ENCODE data around the gene MRPL32. TPM values are rescaled to one million over a fixed set of nuclear protein-coding genes. Genes with fewer than 3 reads are reported as not detected.
A peak's percentile ranks its signal among the peaks of the same experiment; 100 is the strongest.

Gene MRPL32
- total RNA-seq, 1 experiment from 2014 or later, result 85.3 TPM

DNA sequence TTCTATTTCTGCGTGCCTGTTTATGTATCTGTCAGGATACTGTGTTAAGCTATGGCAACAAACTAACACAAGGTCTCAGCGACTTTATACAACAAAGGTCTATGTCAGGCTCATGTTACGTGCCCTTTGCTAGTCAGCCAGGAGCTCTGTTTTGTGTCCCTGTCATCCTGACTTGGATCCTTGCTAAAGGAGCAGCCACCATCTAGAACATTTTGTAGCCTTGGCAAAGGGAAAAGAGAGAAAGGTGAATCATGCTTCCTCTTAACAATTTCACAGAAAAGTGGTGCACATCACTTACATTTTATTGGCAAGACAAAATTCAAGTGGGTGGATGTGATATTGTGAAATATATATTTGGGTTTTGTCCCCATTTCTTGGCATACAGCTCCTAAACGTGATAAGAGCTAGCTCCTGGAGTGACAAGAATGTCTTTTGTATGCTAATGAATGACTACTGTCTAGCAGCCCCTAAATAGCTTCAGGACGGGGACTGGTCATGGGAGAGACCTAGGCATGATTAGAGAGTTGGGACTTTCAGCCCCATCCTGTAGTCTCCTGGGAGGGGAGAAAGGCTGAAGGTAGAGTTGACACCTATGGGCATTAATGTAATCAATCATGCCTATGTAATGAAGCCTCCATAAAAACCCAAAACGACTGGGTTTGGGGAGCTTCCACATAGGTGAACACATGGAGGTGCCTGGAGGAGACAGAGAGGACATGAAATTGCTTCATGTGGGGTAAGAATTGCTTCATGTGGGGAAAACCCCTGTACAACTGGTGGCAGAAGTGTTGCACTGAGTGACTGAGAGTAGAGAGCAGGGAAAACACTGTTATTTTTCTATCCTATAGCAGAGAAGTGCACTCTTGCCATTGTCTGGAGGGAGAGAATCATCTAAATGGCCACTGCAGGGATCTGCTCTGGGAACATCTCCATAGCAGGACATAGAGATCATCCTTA is 33.0 kb downstream of the MRPL32 start:
- DNase-seq (ENCODE audit: low read depth), result no peak

DNA sequence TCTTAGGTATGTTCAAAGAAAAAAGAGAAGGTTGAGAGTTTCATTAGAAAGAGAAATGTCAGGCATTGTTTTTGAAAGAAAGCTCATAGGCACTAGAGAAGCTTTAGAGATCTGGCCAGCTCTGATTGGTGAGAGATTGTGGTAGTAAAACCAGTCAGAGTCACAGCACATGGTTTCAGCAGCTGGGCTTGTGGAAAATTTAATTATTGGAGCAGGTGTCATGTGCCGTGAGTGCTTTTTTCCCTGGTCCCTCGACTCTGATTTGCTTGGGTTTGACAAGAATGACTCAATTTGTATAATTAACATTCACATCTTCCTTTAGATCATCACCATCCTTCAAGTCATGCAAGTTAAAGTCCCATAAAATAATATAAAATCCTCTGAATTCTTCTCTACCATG is 35.2 kb downstream of the MRPL32 start:
- no peak for DNase-seq (ENCODE audit: low read depth)

DNA sequence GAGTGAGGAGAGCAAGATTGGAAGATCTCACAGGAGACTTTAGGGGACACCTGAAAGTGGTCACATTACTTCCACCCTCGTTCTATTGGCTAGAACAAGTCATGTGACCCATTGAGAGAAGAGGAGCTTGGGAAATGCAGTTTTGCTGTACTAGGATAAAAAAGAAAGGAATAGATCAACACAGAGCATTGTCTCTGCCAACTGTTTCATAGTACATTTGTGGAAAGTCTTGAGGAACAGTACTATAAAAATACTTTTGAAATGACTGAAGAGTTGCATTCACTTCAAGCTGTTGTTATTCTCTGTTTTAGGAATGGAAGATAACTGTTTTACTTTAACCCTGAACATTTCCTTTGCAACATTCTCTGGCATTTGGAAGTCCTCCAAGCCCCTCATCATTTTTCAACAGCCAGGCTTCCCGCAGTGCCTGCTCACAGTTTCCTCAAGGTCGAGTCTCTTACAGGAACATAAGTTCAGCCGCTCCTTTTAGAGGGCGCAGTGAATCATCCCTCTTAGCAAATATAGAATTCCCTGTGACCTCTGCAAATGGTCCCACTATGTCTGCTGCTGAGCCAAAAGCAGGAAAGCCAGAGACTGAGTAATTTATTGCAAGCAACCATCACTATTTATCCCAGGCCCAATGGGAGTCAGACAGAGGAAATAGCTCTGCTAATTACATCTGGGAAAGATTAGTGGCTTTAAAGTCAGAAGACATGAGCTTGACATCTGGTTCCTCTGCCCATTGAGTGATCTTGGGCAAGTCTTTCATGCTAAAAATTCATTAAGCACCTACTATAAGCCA is 40.7 kb downstream of the MRPL32 start:
- DNase-seq (ENCODE audit: low read depth), result peak; percentile 97

DNA sequence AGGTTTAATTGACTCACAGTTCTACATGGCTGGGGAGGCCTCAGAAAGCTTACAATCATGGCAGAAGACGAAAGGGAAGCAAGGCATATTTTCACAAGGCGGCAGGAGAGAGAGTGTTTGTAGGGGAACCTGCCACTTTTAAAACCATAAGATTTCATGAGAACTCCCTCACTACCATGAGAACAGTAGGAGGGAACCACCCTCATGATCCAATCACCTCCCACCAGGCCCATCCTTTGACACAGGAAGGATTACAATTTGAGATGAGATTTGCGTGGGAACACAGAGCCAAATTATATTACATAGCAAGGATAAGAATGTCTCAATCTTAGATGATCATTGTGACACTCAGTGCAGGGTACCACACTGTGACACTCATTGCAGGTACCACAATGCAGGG is 44.2 kb downstream of the MRPL32 start:
- DNase-seq (ENCODE audit: low read depth), result no peak

DNA sequence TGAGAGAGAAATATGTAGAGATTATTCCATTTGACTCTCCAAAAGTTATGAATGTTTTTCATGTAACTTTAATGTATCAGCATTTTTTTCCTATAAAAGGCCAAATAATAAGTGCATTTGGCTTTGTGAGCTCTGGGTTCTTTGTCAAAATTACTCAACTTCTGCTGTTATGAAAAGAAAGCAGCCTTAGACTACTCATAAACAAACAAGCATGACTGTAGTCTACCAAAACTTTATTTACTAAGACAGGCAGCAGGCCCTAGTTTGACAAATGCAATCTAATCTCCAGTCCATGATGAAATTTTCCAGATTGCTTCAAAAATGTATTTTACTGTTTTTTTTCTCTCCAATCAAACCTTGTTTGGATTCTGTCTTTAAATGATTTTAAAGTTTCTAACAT is 46.3 kb downstream of the MRPL32 start:
- no peak for DNase-seq (ENCODE audit: low read depth)

DNA sequence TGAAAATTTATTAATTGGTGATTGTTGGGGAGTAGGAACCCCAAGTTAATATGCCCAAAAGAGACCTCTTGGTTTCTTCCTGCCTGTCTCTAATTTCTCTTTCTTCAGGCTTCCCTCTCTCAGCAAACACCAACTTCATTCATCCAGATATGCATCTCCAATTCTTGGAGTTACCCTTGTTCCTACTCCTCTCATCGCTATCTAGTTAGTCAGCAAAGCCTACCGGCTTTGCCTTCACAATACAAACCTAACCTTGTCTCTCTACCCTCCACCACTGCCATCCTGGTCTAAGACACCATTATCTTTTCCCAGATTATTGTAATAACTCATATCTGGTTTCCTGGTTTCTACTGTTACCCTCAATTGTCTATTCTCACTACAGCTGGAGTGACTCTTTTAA is 47.9 kb downstream of the MRPL32 start:
- peak; percentile 14 for DNase-seq (ENCODE audit: low read depth)

DNA sequence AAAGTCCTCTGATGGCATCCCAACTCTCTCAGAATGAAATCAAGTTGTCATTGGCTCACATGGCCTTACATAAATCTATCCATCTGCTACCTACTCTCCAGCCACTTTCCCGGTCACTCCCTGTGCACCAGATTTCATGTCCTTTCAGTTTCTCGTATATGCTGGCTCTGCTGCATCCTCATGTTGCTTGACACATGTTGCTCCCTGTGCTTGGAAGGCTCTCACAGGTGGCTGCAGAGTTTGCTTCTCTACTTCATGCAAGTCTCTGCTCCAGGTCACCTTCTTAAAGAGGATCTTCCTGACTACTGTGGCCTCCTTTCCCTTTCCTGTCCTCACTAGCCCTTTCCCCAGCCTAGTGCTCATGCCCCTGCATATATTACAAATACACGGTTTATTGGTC is 48.3 kb downstream of the MRPL32 start:
- no peak for DNase-seq (ENCODE audit: low read depth)

DNA sequence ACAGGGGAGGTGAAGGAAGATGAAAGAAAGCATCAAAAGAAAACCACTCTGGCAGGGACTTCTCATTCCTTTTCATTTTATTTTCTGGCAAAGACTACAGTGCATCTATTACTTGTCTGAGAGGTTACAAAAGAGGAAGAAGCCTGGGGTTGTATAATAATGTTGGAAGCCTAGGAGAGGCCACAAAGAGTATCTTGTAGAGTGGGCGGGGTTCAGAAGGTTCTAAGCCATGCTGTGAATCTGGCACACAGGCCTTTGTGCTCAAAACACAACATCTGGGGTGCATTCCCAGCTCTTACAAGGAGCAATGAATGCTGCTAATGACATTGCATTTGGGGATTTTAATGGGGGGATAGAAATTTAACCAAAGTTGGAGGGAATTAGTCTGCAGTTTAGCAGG is 49.4 kb downstream of the MRPL32 start:
- DNase-seq (ENCODE audit: low read depth), result peak; percentile 11

DNA sequence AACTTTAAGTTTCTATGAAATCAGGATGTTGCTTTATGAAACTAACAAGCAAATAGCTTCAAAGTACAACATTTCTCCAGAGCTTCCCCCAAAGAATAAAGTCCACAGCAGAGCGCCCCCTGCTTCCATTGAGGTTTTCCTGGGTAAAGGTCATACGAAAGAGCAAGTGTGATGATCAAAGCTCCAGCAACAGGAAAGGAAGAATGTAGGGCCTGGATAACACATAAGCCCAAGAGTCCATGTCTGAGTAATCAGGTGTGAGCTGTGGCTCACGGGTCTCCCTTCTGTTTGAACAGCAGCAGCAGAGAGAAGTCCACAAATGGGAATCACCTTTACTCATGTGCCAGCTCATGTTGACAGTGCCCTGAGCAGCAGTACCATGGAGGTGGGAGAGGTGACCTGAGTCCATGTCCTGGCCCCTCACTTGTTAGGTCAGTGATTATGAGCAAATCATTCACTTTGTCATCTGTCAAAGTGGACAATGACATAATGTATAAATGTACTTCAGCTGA is 50.5 kb downstream of the MRPL32 start:
- no peak for DNase-seq (ENCODE audit: low read depth)

DNA sequence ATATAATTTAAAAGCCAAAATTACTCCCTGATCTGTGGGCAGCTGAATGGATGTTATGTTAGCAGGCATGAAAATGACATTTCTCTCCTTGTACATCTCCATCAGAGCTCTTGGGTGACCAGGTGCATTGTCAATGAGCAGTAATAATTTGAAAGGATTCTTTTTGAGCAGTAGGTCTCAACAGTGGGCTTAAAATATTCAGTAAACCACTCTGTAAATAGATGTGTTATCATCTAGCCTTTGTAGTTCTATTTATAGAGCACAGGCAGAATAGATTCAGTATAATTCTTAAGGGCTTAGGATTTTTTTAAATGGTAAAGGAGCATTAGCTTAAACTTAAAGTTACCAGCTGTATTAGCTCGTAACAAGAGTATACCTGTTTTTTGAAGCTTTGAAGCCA is 52.0 kb downstream of the MRPL32 start:
- no peak for DNase-seq (ENCODE audit: low read depth)

DNA sequence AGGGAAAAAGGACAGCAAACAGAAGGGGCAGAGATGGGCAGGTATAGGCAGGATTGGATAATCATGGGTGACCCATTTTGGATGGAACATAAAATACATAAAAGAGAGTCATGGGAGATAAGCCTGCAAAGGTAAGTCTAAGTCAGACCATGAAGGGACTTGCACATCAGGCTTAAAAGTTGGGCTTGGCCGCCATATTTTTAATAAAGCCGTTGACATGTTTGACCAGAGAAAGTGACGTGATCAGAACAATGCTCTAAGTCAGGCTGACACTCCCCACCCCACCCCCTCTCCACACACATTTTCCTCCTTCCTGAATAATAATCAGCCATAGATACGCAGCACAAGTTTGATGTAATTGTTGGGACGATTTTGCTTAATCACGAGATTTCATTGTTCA is 54.0 kb downstream of the MRPL32 start:
- DNase-seq (ENCODE audit: low read depth), result no peak

DNA sequence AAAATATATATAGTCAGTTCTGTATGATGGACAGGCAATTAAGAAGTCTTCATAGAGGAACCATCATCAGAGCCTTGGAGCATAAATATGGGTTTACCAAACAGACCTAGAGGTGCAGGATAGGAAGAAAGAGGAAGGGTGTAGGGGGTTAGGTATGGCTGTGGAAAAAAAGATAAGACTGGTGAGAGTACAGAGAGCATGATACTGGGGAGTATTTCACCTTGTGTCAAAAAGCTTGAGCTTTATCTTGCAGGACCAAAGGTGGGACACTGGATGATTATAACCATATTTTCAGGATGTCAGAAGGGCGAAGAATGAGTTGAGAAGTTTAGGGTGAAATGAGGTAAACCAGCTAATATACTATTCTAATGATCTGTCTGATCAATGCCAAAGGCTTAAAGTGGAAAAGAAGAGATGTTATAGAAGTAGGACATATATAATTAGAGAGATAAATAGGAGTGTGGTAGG is 54.6 kb downstream of the MRPL32 start:
- no peak for DNase-seq (ENCODE audit: low read depth)

Other genes with a start within 250 kb of the MRPL32 start
- 6.1 and 18.7 TPM in 2 replicates for gene C7orf25, start 20.3 kb upstream of the MRPL32 start, total RNA-seq (2014; rRNA removed; shearing (Covaris generic))
- 428 and 438 TPM in 2 replicates for gene PSMA2, start 202 bp upstream of the MRPL32 start, total RNA-seq (2014; rRNA removed; shearing (Covaris generic))
- gene HECW1, start 180.3 kb downstream of the MRPL32 start, total RNA-seq (2014; rRNA removed; shearing (Covaris generic)), result 12.9 and 18.3 TPM in 2 replicates